HG02943 (cell line): ENCODE measurements around the gene SYT1.
"Not testable (repeated sequence)": the region's sequence is repeated elsewhere in the genome, so short reads cannot be mapped to it uniquely, and the experiment has no call there.

ENCODE experiments used
- ATAC-seq: cut with Tn5 transposase; IDR thresholded peaks from one replicate; pipeline ENCODE4 v1.9.1; 2021; ENCODE audit warnings: mild to moderate bottlenecking, low read depth, moderate library complexity; ENCODE audit not compliant: unreplicated experiment

SYT1 gene

DNA sequence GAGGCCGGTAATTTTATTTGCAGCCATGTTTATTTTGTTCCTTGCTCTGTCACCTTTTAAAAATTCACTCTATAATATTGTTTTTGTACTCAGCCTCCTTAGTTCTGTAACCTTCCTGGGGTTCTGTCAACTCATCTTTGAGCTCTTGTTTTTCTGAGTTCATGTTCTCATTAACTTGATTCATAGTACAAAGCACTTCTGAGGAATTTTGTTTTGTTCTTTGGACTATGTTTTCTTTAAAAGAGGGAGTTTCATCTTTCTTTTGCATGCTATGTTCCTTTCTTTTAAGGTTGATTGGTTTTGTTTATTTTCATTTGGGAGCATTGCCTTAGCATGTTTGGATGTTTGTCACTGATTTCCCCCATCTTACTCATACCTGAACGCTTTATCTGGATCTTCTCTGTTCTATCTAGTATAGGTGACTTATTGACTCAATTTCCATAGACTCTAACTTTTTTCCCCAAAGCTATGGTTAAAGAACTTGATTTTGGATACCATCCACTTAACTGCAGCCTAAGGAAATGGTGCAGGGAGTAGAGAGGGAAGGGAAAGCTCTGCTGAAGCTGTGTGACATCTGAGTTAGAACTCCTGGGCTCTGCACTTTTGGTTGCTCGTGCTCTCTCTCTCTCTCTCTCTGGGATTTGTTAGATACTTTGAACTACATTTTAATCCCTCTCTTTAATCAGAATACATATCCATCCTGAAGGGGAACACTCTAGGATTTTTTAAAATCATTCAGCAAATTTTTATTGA, 557.7 kb downstream of the SYT1 start:
- ATAC-seq: no peak

DNA sequence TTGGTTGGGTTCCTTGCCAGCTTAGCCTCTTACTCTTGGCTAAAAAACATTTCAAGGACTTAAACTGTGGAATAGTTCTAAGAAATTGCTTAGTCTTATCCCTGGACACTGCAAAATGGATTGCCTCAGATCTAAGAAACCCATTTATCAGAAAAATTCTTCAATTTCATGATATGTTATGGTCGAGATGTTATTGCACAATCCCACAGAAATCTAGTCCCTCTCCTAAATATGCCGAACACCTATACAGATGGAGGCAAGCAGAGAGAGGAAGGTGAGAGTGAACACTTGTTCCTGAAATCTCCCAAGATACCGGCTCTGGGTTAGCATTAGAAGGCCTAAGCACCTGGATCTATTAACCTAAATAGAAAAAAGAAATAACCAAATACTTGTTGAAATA, 559.0 kb downstream of the SYT1 start:
- no peak for ATAC-seq

DNA sequence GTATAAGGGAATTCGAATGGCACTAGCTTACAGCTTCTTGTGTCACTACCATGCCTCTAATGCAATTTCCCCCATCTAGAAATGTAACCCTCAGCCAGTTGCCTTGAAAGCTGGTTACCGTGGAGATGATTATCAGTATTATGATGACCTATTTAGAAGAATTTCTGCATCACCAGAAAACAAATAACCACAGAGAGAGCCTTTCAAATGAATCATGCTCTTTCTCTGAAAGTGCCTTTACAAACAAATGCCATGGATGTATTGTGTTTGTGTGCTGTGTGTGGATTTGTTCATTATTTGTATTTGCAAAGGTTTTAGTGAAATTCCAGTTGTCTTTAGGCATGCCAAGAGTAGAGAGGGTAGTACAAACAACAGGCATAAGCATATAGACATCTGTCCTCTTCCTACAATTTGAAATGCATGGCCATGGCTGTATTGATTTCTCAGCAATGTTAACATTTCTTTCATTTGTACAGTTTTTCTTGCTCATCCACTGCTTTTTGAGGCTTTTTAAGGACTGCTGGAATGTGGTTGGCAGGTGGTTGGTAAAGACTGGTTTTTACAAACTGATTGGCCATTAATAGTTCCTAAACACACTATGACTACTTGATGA, 559.6 kb downstream of the SYT1 start:
- no peak for ATAC-seq

- no peak for ATAC-seq
These were observed 561.5 kb downstream of the SYT1 start for GRCh38 chr12:79426121-79426520.

- ATAC-seq: not testable (repeated sequence)
These were observed 562.2 kb downstream of the SYT1 start for GRCh38 chr12:79426744-79427143.

GRCh38 chr12:79433465-79434072, 569.0 kb downstream of the SYT1 start:
- no peak for ATAC-seq

DNA sequence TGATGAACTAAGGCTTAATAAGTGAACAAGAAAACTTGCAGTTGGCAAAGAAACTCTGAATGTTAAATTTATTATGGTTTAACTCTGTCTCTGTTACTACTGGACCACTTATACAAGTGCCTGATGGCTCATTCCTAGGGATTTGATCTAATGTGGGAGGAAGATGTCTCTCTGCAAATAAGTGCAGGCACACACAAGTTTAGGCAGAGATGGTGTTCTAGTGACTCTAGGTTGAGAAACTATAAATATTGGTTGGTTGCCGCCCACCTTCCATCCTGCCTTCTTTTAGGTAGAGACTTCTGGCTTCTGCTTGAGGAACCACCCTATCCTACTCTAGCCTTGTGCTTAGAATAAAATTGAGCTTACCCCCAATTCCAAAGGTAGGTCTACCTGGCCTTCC, 570.0 kb downstream of the SYT1 start:
- no peak for ATAC-seq

GRCh38 chr12:79435742-79436141, 571.2 kb downstream of the SYT1 start:
- no peak for ATAC-seq

DNA sequence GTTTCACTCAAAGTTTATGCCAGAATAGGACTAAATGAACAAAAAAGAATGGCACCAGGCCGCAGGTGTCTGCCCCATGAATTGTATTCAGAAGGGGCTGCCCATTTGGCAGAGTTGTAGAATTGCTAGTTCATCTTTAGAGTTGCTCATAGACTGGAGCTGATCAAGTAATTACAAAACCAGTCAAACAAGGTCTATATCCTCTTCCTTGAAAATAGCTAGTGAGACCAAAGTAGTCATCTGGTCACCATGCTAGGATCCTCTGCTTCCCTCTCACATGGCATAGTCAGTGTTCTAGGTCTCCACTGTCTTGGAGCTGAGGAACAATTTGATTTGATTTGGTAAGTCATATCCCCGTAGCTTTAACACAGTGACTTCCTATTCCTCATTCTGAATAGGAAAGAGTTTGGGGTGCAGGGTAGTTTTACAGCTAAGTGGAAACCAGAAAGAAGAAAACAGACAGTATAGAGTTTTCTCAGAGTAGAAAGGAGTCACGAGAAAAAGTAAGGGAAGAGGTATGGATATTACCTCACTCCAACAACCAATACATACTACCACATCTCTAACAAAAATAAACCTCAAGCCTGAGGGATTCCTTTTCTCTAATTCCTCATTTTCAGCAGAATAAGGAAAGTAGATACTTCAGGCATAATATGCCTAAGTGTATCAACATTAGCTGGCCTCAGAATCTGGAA, 574.1 kb downstream of the SYT1 start:
- ATAC-seq: no peak

GRCh38 chr12:79439175-79439825, 574.7 kb downstream of the SYT1 start:
- no peak for ATAC-seq

- no peak for ATAC-seq
These were observed 577.0 kb downstream of the SYT1 start for GRCh38 chr12:79441534-79441933.

DNA sequence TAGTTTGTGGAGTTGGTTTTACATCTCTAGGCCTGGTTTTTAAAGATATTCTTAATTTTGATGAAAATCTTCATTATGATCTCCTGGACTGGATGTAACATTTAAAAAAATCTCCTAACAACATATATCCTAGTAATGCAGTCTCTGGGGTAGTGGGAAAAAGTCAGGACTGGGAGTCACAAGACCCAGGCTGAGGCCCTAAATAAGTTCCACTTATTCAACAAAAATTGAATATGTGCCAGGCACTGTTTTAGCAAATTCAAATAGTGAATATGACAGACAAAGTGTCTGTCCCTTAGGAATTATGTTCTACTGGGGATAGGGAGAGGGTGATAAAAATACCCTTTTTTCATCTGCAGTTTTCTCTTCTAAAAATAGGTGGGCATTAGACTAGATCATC, 577.8 kb downstream of the SYT1 start:
- ATAC-seq: no peak

- ATAC-seq: no peak
These were observed 579.5 kb downstream of the SYT1 start for GRCh38 chr12:79444089-79444488.

DNA sequence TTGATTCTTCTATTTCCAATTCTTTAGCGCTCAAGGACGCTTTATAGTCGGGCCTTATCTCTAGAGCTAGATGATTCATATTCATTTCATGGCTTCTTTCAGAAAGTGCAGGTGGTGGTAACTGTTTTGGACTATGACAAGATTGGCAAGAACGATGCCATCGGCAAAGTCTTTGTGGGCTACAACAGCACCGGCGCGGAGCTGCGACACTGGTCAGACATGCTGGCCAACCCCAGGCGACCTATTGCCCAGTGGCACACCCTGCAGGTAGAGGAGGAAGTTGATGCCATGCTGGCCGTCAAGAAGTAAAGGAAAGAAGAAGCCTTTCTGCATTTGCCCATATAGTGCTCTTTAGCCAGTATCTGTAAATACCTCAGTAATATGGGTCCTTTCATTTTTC, 584.2 kb downstream of the SYT1 start:
- ATAC-seq: no peak

DNA sequence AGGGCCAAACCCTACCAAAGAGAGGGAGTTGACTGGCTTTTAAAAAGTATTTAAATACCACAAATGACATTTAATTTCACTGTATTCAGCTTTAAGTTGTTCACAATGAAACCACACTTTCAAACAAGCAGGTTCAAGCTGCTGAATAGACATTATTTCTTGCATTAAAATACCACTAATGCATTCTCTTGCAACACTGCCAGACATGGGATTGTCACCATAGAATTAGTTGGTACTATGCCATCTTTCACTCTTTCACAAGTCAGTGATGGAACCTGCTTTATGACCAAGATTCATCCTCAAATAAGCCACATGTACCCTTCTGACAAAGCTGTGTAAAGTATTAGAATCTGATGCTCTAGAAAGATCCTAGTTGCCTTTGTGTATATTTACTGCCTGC, 586.8 kb downstream of the SYT1 start:
- ATAC-seq: no peak

- no peak for ATAC-seq
These were observed 587.4 kb downstream of the SYT1 start for GRCh38 chr12:79451978-79452377.

GRCh38 chr12:79452906-79453305, 588.3 kb downstream of the SYT1 start:
- no peak for ATAC-seq

DNA sequence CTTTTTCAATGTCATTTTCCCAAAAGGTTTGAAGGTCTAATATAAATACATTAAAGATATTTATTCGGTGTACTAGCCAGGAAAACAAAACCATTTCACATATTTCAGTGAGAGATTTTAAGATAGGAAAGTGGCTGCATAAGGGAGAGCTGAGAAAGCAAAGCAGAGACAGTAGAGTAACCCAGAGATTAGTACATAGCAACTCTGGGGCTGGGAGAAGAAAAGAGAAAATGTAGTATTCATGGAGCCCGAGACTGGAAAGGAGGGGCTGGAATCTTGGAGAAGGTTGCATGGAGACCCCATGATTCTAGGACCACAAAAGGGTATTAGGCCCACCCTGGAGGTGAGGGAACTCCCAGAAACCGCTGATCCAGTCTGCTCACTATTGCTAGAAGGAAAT, 589.2 kb downstream of the SYT1 start:
- no peak for ATAC-seq

- ATAC-seq: no peak
These were observed 589.8 kb downstream of the SYT1 start for GRCh38 chr12:79454338-79454843.

DNA sequence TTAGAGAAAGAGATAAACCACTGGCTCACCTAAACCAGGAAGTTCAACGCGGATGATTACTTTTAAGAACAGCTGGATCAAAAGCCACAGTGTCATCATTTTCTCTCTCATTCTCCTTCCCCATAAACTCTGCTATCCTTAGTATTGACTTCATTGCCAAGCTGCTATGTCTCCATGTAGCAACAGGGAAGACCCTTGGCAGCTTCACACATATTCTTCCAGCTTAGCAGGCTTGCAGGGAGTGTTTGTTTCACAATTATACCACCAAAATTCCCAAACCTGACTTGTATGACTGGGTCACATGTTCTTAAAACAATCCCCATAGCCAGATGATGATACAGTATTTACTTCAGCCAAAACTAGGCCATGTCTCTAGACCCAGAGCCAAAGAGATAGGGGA, 590.7 kb downstream of the SYT1 start:
- no peak for ATAC-seq

DNA sequence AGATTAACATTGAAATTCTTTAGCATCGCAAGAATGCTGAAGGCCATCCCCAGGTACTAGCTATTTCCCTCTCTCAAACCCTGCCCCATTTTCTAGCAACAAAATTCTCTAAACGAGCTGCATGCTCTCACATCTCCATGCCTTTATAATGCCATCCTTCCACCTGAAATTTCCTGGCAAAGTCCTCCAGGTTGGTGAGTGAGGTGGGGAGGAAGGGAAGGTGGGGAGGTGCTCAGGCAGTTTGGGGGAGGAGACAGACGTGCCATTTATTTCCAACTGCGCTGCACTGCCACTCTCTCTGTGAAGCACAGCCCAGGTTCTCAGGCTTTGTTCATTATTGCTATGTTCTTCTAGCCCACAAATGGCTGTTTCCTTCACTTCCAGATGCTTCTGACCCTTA, 617.7 kb downstream of the SYT1 start:
- ATAC-seq: no peak
